ENCODE data around the gene IL32. TPM values are rescaled to one million over a fixed set of nuclear protein-coding genes. Genes with fewer than 3 reads are reported as not detected.
"Not testable (repeated sequence)": the region's sequence is repeated elsewhere in the genome, so short reads cannot be mapped to it uniquely, and the experiment has no call there.

The IL32 gene
- total and polyA plus RNA-seq, 9 donors: 3.8 to 54.9 (median 16.5) TPM

GRCh38 chr16:3068487-3068886 lies 3.0 kb downstream of the IL32 start:
- Histone ChIP-seq H3K4me3 (no peak overlapping the region), H3K4me1 (ENCODE audit: insufficient read depth) (peaks cover 10% of the 10 kb centered on the region), H3K27me3 (no peaks in the 10 kb centered on the region), H3K27ac (no peak overlapping the region), H3K36me3 (no peaks in the 10 kb centered on the region), H3K9me3 (no peaks in the 10 kb centered on the region)
- DNase-seq: no peak
- WGBS, 3 donors: 59 to 80% (median 64%) methylated on average over 4 of the region's 4 CpGs
- no peak for TF ChIP-seq POLR2A (IDR thresholded peaks at IDR 0.05)
- no peak for TF ChIP-seq CTCF (IDR thresholded peaks at IDR 0.05)
- TF ChIP-seq EP300 (IDR thresholded peaks at IDR 0.05): no peak
- intact Hi-C loops (cut with DNase I): no loop called here

- H3K36me3 ChIP-seq; H3K4me3 ChIP-seq; H3K4me1 ChIP-seq (ENCODE audit: insufficient read depth); H3K27ac ChIP-seq; intact Hi-C loops (cut with DNase I); DNase-seq; H3K27me3 ChIP-seq; H3K9me3 ChIP-seq: not testable (repeated sequence)
- 83 to 88% (median 85%) methylated on average over 10 of the region's 11 CpGs for WGBS, 3 donors
Measured at GRCh38 chr16:3069146-3069545, 3.7 kb downstream of the IL32 start.

- no peak overlapping the region for H3K27ac ChIP-seq
- H3K4me1 ChIP-seq (ENCODE audit: insufficient read depth): peaks cover 2% of the 10 kb centered on the region
- 79 to 89% (median 82%) methylated on average over 9 of the region's 9 CpGs for WGBS, 3 donors
- intact Hi-C loops (cut with DNase I): no loop called here
- H3K4me3 ChIP-seq: no peak overlapping the region
- DNase-seq: no peak
- no peaks in the 10 kb centered on the region for H3K9me3 ChIP-seq
- H3K36me3 ChIP-seq: no peaks in the 10 kb centered on the region
- H3K27me3 ChIP-seq: no peaks in the 10 kb centered on the region
- TF ChIP-seq CTCF (IDR thresholded peaks at IDR 0.05): no peak
- no peak for TF ChIP-seq POLR2A (IDR thresholded peaks at IDR 0.05)
- TF ChIP-seq EP300 (IDR thresholded peaks at IDR 0.05): no peak
Measured at GRCh38 chr16:3070608-3071111, 5.2 kb downstream of the IL32 start.

GRCh38 chr16:3071655-3072054 lies 6.2 kb downstream of the IL32 start:
- Histone ChIP-seq H3K4me3 (no peak overlapping the region), H3K36me3 (no peaks in the 10 kb centered on the region), H3K27ac (no peak overlapping the region), H3K9me3 (no peaks in the 10 kb centered on the region), H3K27me3 (no peaks in the 10 kb centered on the region), H3K4me1 (ENCODE audit: insufficient read depth) (no peaks in the 10 kb centered on the region)
- intact Hi-C loops (cut with DNase I): no loop called here
- DNase-seq: no peak
- 78 to 91% (median 85%) methylated on average over 7 of the region's 7 CpGs for WGBS, 3 donors
- no peak for TF ChIP-seq CTCF (IDR thresholded peaks at IDR 0.05)
- no peak for TF ChIP-seq EP300 (IDR thresholded peaks at IDR 0.05)
- no peak for TF ChIP-seq POLR2A (IDR thresholded peaks at IDR 0.05)

- H3K27ac ChIP-seq; H3K4me3 ChIP-seq; DNase-seq; intact Hi-C loops (cut with DNase I); H3K4me1 ChIP-seq (ENCODE audit: insufficient read depth); H3K9me3 ChIP-seq; H3K36me3 ChIP-seq; H3K27me3 ChIP-seq: not testable (repeated sequence)
- 64 to 77% (median 73%) methylated on average over 3 to 4 of the region's 4 CpGs for WGBS, 3 donors
Measured at GRCh38 chr16:3072148-3072547, 6.7 kb downstream of the IL32 start.

- DNase-seq; H3K4me3 ChIP-seq; H3K4me1 ChIP-seq (ENCODE audit: insufficient read depth); intact Hi-C loops (cut with DNase I); H3K9me3 ChIP-seq; H3K36me3 ChIP-seq; H3K27me3 ChIP-seq; H3K27ac ChIP-seq: not testable (repeated sequence)
- 84 to 86% (median 85%) methylated on average over 8 to 16 of the region's 18 CpGs for WGBS, 3 donors
Measured at GRCh38 chr16:3072576-3073263, 7.3 kb downstream of the IL32 start.
